HG02678 (cell line): ENCODE measurements around the gene SEPTIN6.

ENCODE experiments used
- ATAC-seq: cut with Tn5 transposase; IDR thresholded peaks from one replicate; pipeline ENCODE4 v1.9.1; 2021; ENCODE audit warnings: mild to moderate bottlenecking, moderate library complexity; ENCODE audit not compliant: unreplicated experiment

Gene SEPTIN6

GRCh38 chrX:119659522-119659921 is 33.4 kb downstream of the SEPTIN6 start:
- no peak for ATAC-seq

GRCh38 chrX:119655125-119655524 is 37.8 kb downstream of the SEPTIN6 start:
- no peak for ATAC-seq

GRCh38 chrX:119654112-119654531 is 38.8 kb downstream of the SEPTIN6 start:
- no peak for ATAC-seq

GRCh38 chrX:119648421-119648775 is 44.6 kb downstream of the SEPTIN6 start:
- ATAC-seq = no peak

GRCh38 chrX:119647552-119648420 is 45.2 kb downstream of the SEPTIN6 start:
- peak; percentile 96 for ATAC-seq

- ATAC-seq = no peak
These were observed 45.9 kb downstream of the SEPTIN6 start for GRCh38 chrX:119647089-119647488.

- no peak for ATAC-seq
These were observed 46.5 kb downstream of the SEPTIN6 start for GRCh38 chrX:119646515-119646914.

GRCh38 chrX:119643696-119644095 is 49.3 kb downstream of the SEPTIN6 start:
- ATAC-seq = no peak
